UCSD-AML1 (cell line): ENCODE results near the gene GZMM.
A peak's percentile ranks its signal among the peaks of the same experiment; 100 is the strongest.

Source experiments
- DNase-seq: peaks from one replicate; lab custom pipeline; 2025; ENCODE audit not compliant: unreplicated experiment; lab: John Stamatoyannopoulos, UW

GZMM gene

DNA sequence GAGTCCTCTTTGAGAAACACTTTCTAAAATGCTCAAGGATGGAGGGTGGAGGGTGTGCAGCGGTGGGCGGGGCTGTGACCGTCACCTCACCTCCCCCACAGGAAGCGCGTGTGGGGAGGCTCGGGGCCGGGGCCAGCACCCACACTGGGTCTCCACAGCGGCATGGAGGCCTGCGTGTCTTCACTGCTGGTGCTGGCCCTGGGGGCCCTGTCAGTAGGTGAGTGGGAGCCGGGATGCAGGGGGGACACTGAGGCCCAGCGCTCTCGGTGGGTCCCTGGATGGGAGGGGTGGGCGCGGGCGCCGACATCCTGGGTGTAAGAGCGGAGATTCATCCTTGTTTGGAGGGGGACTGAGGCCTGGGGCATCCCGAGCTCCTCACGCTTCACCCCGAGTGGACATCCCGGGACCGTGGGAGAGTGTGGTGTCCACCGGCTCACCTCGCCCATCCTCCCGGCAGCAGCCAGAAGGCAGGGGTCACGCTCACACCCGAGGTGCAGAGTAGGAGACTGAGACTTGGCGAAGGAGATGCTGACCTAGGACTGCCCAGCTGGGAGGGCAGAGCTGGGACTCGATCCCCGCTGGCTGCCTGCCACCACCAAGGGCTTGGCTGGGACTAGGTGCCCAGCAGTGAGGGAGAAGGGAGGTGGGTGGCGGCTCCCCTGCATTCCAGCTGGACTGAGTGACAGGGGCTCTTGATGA is at the start of gene GZMM:
Gene GZMM, plus strand, starts transcription at position 144 of the 699 bp plus-strand sequence. Its CDS starts 19 bp downstream, at position 163.
- no peak for DNase-seq

DNA sequence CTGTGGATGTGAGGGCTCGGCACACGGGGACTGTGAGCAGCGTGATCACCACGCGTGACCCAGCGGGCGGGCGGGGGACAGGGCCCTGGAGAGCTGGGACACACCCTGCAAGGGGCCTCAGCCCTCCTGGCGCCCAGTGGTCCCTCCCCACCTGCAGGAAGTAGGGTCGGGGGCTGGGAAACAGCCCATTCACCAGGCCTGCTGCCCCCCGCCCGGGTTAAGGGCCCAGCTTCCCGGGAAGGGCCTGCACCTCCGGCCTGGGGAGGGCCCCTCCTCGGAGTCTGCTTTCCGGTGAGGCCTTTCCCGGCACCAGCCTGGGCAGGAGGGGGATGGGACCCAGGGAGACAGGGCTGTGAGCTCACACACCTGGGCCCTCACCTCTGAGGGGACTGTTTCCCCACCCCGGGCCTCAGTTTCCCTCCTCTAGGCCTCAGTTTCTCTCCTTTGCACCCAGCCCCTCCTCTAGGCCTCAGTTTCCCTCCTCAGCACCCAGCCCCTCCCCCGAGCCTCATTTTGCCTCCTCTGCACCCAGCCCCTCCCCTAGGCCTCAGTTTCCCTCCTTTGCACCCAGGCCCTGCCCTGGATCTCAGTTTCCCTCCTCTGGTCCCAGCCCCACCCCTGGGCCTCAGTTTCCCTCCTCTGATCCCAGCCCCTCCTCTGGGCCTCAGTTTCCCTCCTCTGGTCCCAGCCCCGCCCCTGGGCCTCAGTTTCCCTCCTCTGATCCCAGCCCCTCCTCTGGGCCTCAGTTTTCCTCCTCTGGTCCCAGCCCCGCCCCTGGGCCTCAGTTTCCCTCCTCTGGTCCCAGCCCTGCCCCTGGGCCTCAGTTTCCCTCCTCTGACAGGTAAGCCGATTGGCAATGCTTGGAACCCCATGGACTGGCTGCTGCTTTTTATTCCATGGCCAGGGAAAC is 49.4 kb upstream of the GZMM start:
- no peak for DNase-seq

DNA sequence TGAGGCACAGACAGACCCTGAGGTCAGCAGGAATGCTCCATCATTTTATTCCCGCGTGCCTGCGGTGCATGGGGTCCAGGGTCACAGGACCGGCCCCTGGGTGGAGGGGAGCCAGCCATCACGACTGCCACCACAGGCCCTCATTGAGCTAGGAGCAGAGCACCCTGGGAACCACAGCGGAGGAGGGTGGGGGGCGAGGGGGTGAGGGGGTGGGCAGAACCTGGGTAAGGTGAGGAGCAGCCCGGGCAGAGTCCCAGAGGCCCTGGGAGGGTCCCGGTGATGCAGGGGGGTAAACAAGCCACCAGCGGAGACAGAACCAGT is 48.8 kb upstream of the GZMM start:
- no peak for DNase-seq

DNA sequence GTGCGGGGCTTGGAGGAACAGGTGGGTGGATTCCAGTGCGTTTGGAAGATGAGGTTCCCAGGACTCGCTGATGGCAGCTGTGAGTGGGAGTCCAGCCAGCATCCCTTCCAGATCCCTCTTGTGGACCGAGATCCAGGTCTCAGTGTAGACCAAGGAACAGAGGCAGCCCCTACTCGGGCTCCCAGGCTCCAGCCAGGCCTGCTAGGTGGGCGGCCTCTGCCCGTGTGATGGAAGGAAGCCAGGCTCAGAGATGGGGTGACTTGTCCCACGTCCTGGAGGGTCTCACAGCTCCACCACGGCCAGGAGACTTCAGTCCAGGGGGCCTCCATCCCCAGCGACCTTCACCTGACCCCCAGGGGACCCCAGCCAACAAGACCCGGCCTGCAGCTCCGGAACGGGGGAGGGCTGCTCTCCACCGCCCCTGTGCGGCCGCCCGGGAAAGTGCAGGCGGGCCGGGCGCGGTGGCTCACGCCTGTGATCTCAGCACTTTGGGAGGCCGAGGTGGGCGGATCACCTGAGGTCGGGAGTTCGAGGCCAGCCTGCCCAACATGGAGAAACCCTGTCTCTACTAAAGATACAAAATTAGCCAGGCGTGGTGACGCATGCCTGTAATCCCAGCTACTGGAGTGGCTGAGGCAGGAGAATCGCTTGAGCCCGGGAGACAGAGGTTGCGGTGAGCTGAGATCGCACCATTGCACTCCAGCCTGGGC is 48.3 kb upstream of the GZMM start:
- DNase-seq = peak; percentile 58

DNA sequence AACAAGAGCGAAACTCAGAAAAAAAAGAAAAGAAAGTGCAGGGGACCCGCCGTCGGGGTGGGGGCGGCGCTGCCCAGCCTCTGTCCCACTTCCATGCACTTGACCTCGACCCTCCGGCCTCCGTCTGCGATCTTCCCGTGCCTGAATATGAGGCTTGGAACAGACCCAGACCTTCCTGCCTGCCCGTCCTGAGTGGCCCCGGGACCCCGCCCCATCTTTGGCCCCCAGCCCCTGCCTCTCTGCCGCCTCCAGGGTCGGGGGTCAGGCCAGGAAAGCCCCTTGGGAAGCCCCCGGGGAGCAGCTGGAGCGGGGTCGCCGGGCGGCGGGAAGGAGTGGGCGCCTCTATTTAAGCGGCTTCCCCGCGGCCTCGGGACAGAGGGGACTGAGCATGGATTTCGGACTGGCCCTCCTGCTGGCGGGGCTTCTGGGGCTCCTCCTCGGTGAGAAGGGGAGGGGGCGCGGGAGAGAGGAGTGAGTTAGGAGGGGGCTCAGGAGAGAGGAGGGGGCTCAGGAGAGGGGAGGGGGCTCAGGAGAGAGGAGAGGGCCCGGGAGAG is 47.7 kb upstream of the GZMM start, which contains the start of gene MADCAM1:
Gene MADCAM1, plus strand, starts transcription at position 375 of the 554 bp plus-strand sequence. Its CDS starts 14 bp downstream, at position 389.
- DNase-seq = no peak

DNA sequence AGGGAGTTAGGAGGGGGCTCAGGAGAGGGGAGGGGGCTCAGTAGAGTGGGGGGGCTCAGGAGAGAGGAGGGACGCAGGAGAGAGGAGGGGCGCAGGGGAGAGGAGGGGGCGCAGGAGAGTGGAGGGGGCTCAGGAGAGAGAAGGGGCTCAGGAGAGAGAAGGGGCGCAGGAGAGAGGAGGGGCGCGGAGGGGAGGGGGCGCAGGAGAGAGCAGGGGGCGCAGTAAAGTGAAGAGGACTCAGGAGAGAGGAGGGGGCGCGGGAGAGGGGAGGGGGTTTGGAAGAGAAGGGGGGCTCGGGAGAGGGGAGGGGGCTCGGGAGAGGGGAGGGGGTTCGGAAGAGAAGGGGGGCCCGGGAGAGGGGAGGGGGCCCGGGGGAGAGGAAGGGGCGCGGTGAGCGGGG is 46.9 kb upstream of the GZMM start:
- DNase-seq = no peak

DNA sequence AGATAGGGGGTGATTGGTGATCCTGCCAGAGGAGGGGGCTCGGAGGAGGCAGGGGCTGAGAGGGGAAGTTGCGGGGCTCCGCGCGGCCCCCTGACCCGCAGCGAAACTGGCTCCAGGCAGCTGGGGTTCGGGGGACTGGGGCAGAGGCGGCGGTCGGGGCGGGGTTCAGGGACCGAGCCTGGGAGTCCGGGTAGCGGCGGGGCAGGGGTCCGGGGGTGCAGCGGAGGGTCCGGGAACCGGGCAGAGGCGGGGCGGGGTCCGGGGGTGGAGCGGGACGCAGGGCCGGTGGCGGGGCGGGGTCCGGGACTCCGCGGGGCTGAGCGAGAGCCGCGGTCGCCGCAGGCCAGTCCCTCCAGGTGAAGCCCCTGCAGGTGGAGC is 46.4 kb upstream of the GZMM start:
- DNase-seq = no peak

DNA sequence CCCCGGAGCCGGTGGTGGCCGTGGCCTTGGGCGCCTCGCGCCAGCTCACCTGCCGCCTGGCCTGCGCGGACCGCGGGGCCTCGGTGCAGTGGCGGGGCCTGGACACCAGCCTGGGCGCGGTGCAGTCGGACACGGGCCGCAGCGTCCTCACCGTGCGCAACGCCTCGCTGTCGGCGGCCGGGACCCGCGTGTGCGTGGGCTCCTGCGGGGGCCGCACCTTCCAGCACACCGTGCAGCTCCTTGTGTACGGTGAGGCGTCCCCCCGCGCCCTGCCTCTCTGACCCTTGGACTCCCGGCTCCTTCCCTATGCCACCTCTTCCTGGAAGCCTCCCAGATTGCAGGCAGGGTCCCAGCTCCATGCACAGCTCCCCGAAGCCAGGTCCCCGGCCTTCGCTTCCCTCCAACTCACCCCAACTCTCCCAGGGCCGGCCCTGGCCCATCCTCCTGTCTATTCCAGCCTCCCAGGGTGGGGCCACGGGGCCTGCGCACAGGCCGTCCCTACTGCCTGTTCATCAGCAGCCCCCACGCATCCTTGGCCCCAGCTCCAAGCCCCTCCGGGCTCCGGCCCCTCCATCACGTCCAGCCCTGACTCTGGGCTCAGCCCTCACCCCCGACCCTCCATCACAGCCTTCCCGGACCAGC is 45.9 kb upstream of the GZMM start:
- no peak for DNase-seq

DNA sequence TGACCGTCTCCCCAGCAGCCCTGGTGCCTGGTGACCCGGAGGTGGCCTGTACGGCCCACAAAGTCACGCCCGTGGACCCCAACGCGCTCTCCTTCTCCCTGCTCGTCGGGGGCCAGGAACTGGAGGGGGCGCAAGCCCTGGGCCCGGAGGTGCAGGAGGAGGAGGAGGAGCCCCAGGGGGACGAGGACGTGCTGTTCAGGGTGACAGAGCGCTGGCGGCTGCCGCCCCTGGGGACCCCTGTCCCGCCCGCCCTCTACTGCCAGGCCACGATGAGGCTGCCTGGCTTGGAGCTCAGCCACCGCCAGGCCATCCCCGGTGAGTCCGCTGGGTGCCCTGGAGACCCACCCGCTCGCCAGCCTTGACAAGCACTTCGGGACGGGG is 45.4 kb upstream of the GZMM start:
- no peak for DNase-seq

DNA sequence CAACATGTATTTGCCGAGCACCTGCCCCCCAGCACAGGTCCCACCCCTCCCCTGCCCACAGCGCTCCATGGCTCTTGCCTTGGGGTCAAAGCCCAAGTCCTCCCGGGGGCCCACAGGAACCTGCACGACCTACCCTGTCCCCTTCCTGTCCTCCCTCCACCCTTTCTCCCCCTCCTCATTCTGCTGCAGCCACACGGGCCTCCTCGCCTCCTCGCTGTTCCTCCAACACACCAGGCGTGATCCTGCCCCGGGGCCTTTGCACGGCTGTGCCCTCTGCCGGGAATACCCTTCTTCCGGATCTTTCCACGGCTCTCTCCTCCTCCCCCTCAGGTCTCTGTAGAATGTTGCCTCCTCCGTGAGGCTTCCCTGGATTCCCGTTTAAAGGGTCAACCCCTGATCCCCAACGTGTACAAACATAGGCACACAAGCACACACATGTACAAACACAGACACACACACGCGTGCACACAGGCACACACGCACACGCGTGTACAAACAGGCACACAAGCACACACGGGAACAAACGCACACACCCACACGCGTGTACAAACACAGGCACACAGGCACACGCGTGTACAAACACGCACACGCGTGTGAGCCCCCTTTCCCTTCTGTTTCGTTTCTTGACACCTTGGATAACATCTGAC is 44.8 kb upstream of the GZMM start:
- DNase-seq = no peak

DNA sequence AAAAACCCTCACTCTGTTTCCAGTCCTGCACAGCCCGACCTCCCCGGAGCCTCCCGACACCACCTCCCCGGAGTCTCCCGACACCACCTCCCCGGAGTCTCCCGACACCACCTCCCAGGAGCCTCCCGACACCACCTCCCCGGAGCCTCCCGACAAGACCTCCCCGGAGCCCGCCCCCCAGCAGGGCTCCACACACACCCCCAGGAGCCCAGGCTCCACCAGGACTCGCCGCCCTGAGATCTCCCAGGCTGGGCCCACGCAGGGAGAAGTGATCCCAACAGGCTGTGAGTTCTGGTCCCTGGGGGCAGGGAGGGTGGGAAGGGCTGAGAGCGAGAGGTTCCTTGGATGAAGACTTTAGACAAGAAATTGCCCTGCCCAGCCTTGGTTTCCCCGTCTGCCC is 42.2 kb upstream of the GZMM start:
- no peak for DNase-seq

DNA sequence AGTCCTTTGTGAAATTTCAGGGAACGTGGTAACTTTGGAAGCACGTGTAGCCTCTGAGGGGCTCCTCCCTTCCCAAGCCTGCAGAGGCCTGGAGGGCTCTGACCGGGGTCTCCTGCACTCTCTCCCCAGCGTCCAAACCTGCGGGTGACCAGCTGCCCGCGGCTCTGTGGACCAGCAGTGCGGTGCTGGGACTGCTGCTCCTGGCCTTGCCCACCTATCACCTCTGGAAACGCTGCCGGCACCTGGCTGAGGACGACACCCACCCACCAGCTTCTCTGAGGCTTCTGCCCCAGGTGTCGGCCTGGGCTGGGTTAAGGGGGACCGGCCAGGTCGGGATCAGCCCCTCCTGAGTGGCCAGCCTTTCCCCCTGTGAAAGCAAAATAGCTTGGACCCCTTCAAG is 39.2 kb upstream of the GZMM start:
- DNase-seq = no peak

DNA sequence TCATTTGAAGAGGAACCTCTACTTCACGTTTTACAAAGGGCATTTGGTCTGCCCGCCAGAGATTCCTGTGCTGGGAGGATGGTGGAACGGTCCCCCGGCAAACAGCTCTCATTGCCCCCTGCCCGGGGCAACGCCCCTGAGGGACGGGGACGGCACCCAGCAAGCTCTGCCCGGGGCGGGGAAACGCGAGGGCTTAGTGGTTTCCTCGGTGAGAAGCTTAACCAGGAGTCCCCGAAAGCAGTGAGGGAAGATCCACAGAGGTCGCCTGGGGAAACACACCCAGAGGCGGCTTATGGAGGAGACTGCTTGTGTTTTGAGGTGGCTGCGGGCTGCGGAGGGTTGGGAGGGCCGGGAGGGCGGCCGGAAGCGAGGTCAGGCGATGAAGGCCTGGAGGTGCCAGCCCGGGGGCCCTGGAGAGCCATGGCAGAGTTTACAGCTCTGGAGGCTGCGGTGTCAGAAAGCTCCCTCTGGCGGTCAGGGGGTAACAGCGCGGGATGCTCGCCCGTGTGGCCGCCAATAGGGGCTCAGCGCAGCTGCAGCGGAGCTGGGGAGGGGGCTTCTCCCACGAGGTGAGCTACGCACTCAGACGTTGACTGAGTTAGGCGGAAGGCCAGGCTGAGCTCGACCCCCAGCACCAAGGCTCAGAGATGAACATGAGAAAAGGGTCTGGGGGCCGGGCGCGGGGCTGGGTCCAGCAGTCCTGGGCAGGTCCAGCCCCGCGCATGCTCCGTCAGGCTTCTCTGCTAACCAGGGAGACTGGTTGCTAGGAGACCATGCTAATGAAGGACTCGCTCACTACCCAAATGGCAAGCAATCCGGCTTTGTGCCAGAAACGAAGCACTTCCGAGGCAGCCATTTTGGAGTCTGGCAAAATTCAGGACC is 37.2 kb upstream of the GZMM start:
- DNase-seq = peak; percentile 97

DNA sequence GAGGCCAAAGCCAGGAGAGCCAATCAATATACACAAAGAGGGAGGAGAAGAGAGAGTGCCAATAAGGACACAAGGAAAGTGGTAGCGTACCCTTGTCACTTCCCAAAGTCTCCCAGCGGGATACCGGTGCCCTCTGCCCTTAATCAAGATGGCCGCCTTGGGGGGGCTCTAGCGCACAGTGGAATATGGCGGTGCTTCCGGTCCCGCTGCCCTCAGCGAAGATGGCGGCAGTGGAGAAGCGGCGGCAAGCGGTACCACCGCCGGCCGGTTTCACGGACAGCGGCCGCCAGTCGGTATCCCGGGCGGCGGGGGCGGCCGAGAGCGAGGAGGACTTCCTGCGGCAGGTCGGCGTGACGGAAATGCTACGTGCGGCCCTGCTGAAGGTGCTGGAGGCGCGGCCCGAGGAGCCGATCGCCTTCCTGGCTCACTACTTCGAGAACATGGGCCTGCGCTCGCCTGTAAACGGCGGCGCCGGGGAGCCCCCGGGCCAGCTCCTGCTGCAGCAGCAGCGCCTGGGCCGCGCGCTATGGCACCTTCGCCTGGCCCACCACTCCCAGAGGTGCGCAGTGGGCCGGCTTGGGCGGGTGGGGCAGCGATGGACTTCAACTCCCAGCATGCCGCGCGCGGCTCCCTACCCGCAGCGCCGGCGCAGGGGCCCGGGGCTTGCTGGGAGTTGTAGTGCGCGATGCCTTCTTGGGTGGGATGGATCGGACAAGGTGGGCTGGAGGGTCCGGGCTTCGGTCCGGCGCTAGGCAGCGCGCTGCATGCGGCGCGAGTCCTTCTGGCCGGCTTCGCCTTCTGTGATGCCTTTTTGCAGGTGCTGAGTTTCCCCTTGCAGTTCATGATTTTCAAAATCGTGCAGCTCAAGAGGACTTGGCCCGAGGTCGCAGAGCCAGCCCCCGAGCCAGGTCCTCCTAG is 36.3 kb upstream of the GZMM start, which contains the start of gene TPGS1:
Gene TPGS1, plus strand, starts transcription at position 212 of the 918 bp plus-strand sequence. Its CDS starts 10 bp downstream, at position 222.
- peak; percentile 76 for DNase-seq

DNA sequence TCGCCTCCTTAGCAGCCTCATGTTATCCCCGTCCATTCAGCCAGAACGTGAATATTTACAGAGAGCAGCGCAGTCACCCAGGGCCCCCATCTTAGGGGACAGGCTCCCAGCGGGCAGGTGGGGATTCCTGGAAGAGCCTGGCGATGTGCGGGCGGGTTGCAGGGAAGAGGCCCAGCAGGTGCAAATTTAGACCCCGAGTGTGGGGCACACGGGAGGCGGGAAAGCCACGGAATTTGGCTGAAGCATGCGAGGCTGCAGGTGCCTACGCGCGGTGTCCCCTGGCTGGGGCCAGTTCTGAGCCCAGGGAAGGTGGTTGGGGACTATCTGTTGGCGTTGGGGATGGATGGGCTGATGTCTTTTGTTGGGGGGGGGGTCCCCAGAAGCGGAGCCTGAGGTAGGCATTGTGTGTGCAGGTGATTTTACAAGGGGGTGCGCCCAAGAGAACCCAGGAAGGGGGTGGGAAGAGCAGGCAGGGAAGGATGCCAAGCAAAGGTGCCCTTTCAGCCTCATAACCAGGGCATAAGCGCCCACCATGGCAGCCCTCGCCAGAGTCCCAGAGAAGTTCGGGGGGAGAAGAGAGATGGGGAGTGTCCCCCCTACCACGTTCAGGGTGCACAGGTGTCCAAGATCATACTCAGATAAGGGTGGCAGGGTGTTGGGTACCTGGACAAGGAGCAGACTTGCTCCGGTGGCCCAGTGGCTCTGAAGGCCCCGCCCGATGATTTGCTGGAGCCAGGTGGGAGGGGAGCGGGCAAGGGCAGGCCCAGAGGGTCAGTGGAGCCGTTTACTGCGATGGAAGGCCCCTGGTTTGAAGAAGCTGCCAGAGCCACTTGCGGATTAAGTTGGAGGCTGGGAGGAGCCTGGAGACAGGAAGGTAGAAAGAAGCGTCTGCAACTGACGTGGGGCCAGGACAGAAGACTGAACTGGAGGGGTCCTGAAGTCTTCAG is 35.4 kb upstream of the GZMM start:
- DNase-seq = no peak

DNA sequence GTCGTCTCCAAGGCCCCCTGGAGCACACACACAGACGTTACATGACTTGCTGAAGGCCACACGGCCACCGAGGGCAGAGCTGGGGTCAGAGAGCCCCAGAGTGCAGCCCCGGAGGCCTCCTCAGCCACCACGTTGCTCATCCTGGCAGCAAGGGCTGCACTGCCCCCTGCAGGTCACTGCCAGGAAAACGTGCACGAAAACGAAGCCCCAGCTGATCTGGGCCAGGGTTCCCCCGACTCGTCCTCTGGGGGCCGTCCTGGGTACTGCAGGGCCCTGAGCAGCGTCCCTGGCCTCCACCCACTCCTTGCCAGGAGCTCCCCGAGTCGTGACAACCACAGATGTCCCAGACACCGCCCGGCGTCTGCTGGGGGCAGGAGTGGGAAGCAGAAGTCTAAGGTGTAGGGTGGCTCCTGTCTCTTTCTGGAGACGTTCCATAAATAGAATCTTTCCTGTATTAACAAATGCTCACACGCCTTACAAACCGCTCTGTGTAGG is 33.2 kb upstream of the GZMM start:
- peak; percentile 93 for DNase-seq
